HepG2 (cell line): Measurements from ENCODE around the gene TNRC18. TPM values are rescaled to one million over a fixed set of nuclear protein-coding genes. Genes with fewer than 3 reads are reported as not detected.

ENCODE experiments used
- ATAC-seq: fragments of 200-7000 bp; cut with Tn5 transposase; 3 replicates; pipeline ENCODE4 v1.9.1; 2020; ENCODE audit warnings: mild to moderate bottlenecking, moderate library complexity
- BruUV-seq: library from RNA; stranded (reverse); fragments of 400-500 nt; replicated peaks from 2 replicates; lab custom pipeline; 2021; lab: Mats Ljungman, UMichigan
- CTCF ChIA-PET: fragments of 300-600 bp; formaldehyde crosslinking; extraction: SDS; loops from one replicate; lab custom pipeline; 2021; ENCODE audit warnings: low total read pairs, inconsistent platforms, low intra/inter-chr PET ratio; lab: Yijun Ruan, JAX
- POLR2A ChIA-PET: fragments of 350-600 bp; sonication (Branson Sonifier 250); formaldehyde crosslinking; loops from one replicate; lab custom pipeline; 2020; ENCODE audit warnings: antibody characterized with exemption, inconsistent platforms; lab: Yijun Ruan, JAX
- DNase-seq: peaks from one replicate; pipeline ENCODE4 v3.0.0-alpha.2; 2015; ENCODE audit warnings: low spot score
- FAIRE-seq: peaks from 3 replicates; lab custom pipeline; 2011; peaks lifted over from hg19 to GRCh38; lab: Jason Lieb, UNC
- H2AFZ ChIP-seq: one replicate; pipeline ENCODE4 v1.6.1; 2011; ENCODE audit warnings: low read length, inconsistent platforms
- H3K27ac ChIP-seq: fragments of 300-600 bp; 3 replicates; pipeline ENCODE4 v1.8.0; 2011; ENCODE audit warnings: mixed run types, mild to moderate bottlenecking, mixed read lengths, low read length, inconsistent platforms; ENCODE audit not compliant: insufficient read depth; ENCODE audit errors: extremely low read length
- H3K27me3 ChIP-seq, 2 experiments: fragments of 200-600 bp in 1 of 2; 2 replicates in 1 of 2; 3 replicates in 1 of 2; pipeline versions ENCODE4 v1.6.0 to v1.8.0; 2011; ENCODE audit warnings: low read length in 2 of 2, mild to moderate bottlenecking in 2 of 2, moderate library complexity in 2 of 2, inconsistent platforms in 1 of 2; ENCODE audit not compliant: insufficient read depth in 2 of 2, control insufficient read depth in 1 of 2
- H3K36me3 ChIP-seq, 2 experiments: fragments of 200-600 bp in 1 of 2; replicated peaks in 1 of 2; 2 replicates in 1 of 2; 3 replicates in 1 of 2; pipeline versions ENCODE4 v1.5.1 to v1.8.0; 2011; ENCODE audit warnings: low read length in 2 of 2, inconsistent platforms in 1 of 2; ENCODE audit not compliant: insufficient read depth in 2 of 2, control insufficient read depth in 1 of 2
- H3K4me1 ChIP-seq: 2 replicates; pipeline ENCODE4 v1.5.1; 2012; ENCODE audit warnings: low read length, inconsistent platforms; ENCODE audit not compliant: insufficient read depth
- H3K4me2 ChIP-seq: 2 replicates; pipeline ENCODE4 v1.6.0; 2011; ENCODE audit warnings: low read depth, low read length, inconsistent platforms
- H3K4me3 ChIP-seq, 3 experiments: fragments of 200-600 bp in 1 of 3; sonication (generic), shearing (Covaris generic) in 1 of 3; replicated peaks in 1 of 3; 2 replicates each; pipeline ENCODE4 v1.5.1; 2011 to 2016; ENCODE audit warnings: low read length in 3 of 3, inconsistent platforms in 2 of 3, low read depth in 2 of 3, mild to moderate bottlenecking in 2 of 3, control low read depth in 1 of 3, mixed read lengths in 1 of 3; ENCODE audit not compliant: insufficient read depth in 1 of 3
- H3K79me2 ChIP-seq: one replicate; pipeline ENCODE4 v1.6.1; 2011; ENCODE audit warnings: low read length, inconsistent platforms; ENCODE audit not compliant: insufficient read depth
- H3K9ac ChIP-seq: 2 replicates; pipeline ENCODE4 v1.6.0; 2011; ENCODE audit warnings: mild to moderate bottlenecking, low read depth, low read length, inconsistent platforms; ENCODE audit not compliant: insufficient read depth
- H3K9me3 ChIP-seq: 2 replicates; pipeline ENCODE4 v1.5.1; 2012; ENCODE audit warnings: mild to moderate bottlenecking, low read length
- H4K20me1 ChIP-seq: 2 replicates; pipeline ENCODE4 v1.6.0; 2011; ENCODE audit warnings: inconsistent platforms, mild to moderate bottlenecking, low read length, moderate library complexity; ENCODE audit not compliant: insufficient read depth
- AGO2 ChIP-seq: fragments of 200-400 bp; formaldehyde crosslinking; optimal IDR thresholded peaks from 2 replicates; pipeline ENCODE3; 2017; ENCODE audit warnings: mild to moderate bottlenecking, low read depth, low read length, moderate library complexity
- FOXO1 ChIP-seq: sonication (generic); formaldehyde crosslinking; IDR thresholded peaks from 2 replicates; pipeline ENCODE4 v1.4.0; 2020; ENCODE audit warnings: missing genetic modification reagents
- HDAC1 ChIP-seq: sonication (generic); formaldehyde crosslinking; IDR thresholded peaks from 2 replicates; pipeline ENCODE4 v1.5.1; 2020; ENCODE audit warnings: mild to moderate bottlenecking, missing genetic modification reagents
- HDAC6 ChIP-seq: fragments of 200-600 bp; sonication (generic); IDR thresholded peaks from 2 replicates; pipeline ENCODE4 v1.7.0; 2017; ENCODE audit warnings: mild to moderate bottlenecking, antibody characterized with exemption, low read length, low read depth
- MBNL3 ChIP-seq: fragments of 250-450 bp; sonication (Bioruptor Pico); conservative IDR thresholded peaks from 2 replicates; pipeline ENCODE4 v1.8.0; 2022; ENCODE audit warnings: mild to moderate bottlenecking, inconsistent platforms
- MED1 ChIP-seq: sonication (generic); formaldehyde crosslinking; IDR thresholded peaks from 2 replicates; pipeline ENCODE4 v1.4.0; 2020; ENCODE audit warnings: missing genetic modification reagents
- MED13 ChIP-seq: sonication (generic); formaldehyde crosslinking; IDR thresholded peaks from 2 replicates; pipeline ENCODE4 v1.5.0; 2020; ENCODE audit warnings: missing genetic modification reagents
- MIXL1 ChIP-seq: IDR thresholded peaks from 2 replicates; pipeline ENCODE4 v1.6.1; 2016
- NPAS2 ChIP-seq: sonication (generic); formaldehyde crosslinking; IDR thresholded peaks from 2 replicates; pipeline ENCODE4 v1.8.0; 2022; ENCODE audit warnings: mild to moderate bottlenecking, missing genetic modification reagents, borderline replicate concordance
- RBFOX2 ChIP-seq: fragments of 200-400 bp; formaldehyde crosslinking; IDR thresholded peaks from 2 replicates; pipeline ENCODE4 v1.6.1; 2017; ENCODE audit warnings: low read depth, mild to moderate bottlenecking, low read length
- RBM22 ChIP-seq: fragments of 200-400 bp; formaldehyde crosslinking; optimal IDR thresholded peaks from 2 replicates; pipeline ENCODE3; 2017; ENCODE audit warnings: mild to moderate bottlenecking, low read length, moderate library complexity
- WGBS: methylation state at CpG from one replicate; pipeline ENCODE4 v1.1.6; 2017; ENCODE audit warnings: low lambda C conversion rate; 5-methylcytosine and 5-hydroxymethylcytosine counted together
- in situ Hi-C: cut with HindIII; loops from 2 replicates; pipeline ENCODE4 v1.10.0; 2017; ENCODE audit warnings: low pct_unique_long_range_greater_than_20kb; ENCODE audit not compliant: extremely low pct_ligation_motif_present
- intact Hi-C: fragments of 100-400 bp; cut with micrococcal nuclease; formaldehyde crosslinking; loops from one replicate; pipeline ENCODE4 v1.10.0; 2022; ENCODE audit not compliant: unreplicated experiment
- polyA plus RNA-seq, 8 experiments: library from polyadenylated mRNA; depleted of rRNA in 3 of 8; stranded (reverse) in 7 of 8; unstranded in 1 of 8; fragments of >200 nt; fragmentation: Illumina TruSeq in 4 of 8; extraction: Trizol in 4 of 8; gene quantifications; 2 replicates each; pipeline versions ENCODE4 v1.2.1 to v1.2.3, GENCODE V29; 2011 to 2016; ENCODE audit warnings: low read depth in 4 of 8, missing spikeins in 1 of 8, mixed read lengths in 1 of 8; ENCODE audit not compliant: insufficient read depth in 1 of 8
- total RNA-seq, 5 experiments: library from RNA; depleted of rRNA; stranded (reverse); fragments of >200 nt; fragmentation: Illumina TruSeq; extraction: Trizol; gene quantifications; 2 replicates each; pipeline ENCODE4 v1.2.3, GENCODE V29; 2016; ENCODE audit warnings: low read depth in 1 of 5
- TF ChIP-seq, protein P1 (sequence below): IDR thresholded peaks from 2 replicates; pipeline ENCODE4 v1.6.1; 2018; ENCODE audit warnings: missing genetic modification reagents, mild to moderate bottlenecking, missing compliant biosample characterization
- TF ChIP-seq, protein P2 (sequence below): sonication (generic); formaldehyde crosslinking; IDR thresholded peaks from 2 replicates; pipeline ENCODE4 v1.4.0; 2020; ENCODE audit warnings: missing genetic modification reagents

TNRC18 gene
- total and polyA plus RNA-seq, 2 of the 13 experiments (the other 11 are each of a cell fraction or from before 2014, with no cell fraction given), result 11.7 to 17.4 TPM

DNA sequence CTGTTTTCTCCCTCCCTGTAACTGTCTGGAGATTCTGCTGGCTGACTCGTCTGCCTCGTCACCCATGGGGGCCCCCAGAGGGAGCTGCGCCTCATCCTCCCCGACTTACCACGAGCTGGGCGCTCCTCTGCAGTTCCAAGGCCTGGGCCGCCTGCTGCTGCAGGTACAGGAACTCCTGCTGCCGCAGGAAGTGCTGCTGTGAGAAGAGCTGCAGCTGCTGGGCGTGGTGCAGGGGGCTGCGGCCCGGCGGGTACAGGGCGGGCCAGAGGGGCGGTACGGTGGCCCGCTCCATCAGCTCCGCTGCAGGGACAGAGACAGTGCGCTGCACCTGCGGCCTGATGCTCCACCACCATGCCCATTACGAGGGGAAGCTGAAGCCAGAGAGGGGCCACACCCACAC is 47.7 kb downstream of the TNRC18 start:
- Histone ChIP-seq H3K27me3 (no peaks in the 10 kb centered on the region), H3K9me3 (no peaks in the 10 kb centered on the region), H3K4me1 (no peaks in the 10 kb centered on the region), H3K79me2 (peaks cover 14% of the 10 kb centered on the region), H3K9ac (no peak overlapping the region), H3K4me3 (no peak overlapping the region), H3K4me2 (no peak overlapping the region), H2AFZ (no peak overlapping the region), H3K27ac (no peak overlapping the region), H3K36me3 (peaks cover 38 to 74% of the 10 kb centered on the region in 2 experiments; a peak in 4 of 5 replicates), H4K20me1 (peaks cover 32% of the 10 kb centered on the region; the same call in 1 of the 2 replicates)
- BruUV-seq, result no TSS peak
- in situ Hi-C loops, result no loop called here
- DNase-seq, result no peak
- 99% methylated on average over 6 of the region's 20 CpGs for WGBS
- no peak for FAIRE-seq
- intact Hi-C loops, result no loop called here
- CTCF ChIA-PET, result no interaction called here
- POLR2A ChIA-PET, result no interaction called here
- no peak for ATAC-seq
- TF ChIP-seq HDAC1 (CRISPR knock-in tag), result no peak
- TF ChIP-seq, protein P1, sequence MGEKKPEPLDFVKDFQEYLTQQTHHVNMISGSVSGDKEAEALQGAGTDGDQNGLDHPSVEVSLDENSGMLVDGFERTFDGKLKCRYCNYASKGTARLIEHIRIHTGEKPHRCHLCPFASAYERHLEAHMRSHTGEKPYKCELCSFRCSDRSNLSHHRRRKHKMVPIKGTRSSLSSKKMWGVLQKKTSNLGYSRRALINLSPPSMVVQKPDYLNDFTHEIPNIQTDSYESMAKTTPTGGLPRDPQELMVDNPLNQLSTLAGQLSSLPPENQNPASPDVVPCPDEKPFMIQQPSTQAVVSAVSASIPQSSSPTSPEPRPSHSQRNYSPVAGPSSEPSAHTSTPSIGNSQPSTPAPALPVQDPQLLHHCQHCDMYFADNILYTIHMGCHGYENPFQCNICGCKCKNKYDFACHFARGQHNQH (CRISPR knock-in tag), result no peak
- TF ChIP-seq MED1, result no peak
- no peak for TF ChIP-seq HDAC6
- no peak for TF ChIP-seq MIXL1 (CRISPR knock-in tag)
- TF ChIP-seq MBNL3 (CRISPR knock-in tag), result no peak
- no peak for TF ChIP-seq FOXO1 (CRISPR knock-in tag)
- peak; percentile 48; the same call in 1 of the 2 replicates for TF ChIP-seq RBFOX2
- TF ChIP-seq, protein P2, sequence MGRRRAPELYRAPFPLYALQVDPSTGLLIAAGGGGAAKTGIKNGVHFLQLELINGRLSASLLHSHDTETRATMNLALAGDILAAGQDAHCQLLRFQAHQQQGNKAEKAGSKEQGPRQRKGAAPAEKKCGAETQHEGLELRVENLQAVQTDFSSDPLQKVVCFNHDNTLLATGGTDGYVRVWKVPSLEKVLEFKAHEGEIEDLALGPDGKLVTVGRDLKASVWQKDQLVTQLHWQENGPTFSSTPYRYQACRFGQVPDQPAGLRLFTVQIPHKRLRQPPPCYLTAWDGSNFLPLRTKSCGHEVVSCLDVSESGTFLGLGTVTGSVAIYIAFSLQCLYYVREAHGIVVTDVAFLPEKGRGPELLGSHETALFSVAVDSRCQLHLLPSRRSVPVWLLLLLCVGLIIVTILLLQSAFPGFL (CRISPR knock-in tag), result no peak
- TF ChIP-seq RBM22, result peak; percentile 7
- TF ChIP-seq AGO2, result peak; percentile 90
- no peak for TF ChIP-seq NPAS2 (CRISPR knock-in tag)
- no peak for TF ChIP-seq MED13 (CRISPR knock-in tag)
